ENCODE results near the gene KIF11. TPM values are rescaled to one million over a fixed set of nuclear protein-coding genes. Genes with fewer than 3 reads are reported as not detected.

The KIF11 gene
- total and polyA plus RNA-seq, 2 of the 13 experiments (the other 11 are each of a cell fraction or from before 2014, with no cell fraction given) = 8.7 to 38.4 TPM

DNA sequence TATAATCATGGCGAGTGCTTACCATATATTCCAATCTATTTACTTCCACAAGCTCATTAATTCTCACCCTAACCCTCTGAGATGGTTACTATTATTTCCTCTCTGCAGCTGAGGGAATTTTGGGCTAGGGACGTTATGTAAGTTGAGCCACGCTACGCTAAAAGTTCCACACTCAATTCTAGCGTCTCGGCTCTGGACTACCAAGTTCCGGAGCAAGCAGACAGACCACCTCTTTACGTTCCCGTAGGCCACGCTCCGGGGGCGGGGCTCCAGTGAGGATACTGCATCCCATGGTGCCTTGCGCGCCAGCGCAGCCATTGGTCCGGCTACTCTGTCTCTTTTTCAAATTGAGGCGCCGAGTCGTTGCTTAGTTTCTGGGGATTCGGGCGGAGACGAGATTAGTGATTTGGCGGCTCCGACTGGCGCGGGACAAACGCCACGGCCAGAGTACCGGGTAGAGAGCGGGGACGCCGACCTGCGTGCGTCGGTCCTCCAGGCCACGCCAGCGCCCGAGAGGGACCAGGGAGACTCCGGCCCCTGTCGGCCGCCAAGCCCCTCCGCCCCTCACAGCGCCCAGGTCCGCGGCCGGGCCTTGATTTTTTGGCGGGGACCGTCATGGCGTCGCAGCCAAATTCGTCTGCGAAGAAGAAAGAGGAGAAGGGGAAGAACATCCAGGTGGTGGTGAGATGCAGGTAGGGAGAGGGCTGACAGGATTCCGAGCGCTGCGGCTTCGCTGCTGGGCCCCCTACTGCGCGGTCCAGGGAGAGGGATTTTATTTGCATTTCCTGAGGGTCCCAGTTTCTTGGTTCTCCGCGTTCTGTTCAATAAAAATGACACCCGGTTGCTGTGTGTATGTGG is at the start of gene KIF11 (continued):
- no peak for TF ChIP-seq FOXA3 (CRISPR knock-in tag; IDR thresholded peaks at IDR 0.05)
- TF ChIP-seq BORCS8-MEF2B (CRISPR knock-in tag; IDR thresholded peaks at IDR 0.05) = peak; percentile 70; the same call in 1 of the 2 replicates
- TF ChIP-seq, protein P1, sequence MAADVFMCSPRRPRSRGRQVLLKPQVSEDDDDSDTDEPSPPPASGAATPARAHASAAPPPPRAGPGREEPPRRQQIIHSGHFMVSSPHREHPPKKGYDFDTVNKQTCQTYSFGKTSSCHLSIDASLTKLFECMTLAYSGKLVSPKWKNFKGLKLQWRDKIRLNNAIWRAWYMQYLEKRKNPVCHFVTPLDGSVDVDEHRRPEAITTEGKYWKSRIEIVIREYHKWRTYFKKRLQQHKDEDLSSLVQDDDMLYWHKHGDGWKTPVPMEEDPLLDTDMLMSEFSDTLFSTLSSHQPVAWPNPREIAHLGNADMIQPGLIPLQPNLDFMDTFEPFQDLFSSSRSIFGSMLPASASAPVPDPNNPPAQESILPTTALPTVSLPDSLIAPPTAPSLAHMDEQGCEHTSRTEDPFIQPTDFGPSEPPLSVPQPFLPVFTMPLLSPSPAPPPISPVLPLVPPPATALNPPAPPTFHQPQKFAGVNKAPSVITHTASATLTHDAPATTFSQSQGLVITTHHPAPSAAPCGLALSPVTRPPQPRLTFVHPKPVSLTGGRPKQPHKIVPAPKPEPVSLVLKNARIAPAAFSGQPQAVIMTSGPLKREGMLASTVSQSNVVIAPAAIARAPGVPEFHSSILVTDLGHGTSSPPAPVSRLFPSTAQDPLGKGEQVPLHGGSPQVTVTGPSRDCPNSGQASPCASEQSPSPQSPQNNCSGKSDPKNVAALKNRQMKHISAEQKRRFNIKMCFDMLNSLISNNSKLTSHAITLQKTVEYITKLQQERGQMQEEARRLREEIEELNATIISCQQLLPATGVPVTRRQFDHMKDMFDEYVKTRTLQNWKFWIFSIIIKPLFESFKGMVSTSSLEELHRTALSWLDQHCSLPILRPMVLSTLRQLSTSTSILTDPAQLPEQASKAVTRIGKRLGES (CRISPR knock-in tag; IDR thresholded peaks at IDR 0.05; ENCODE audit: borderline replicate concordance) = no peak
- no peak for TF ChIP-seq HNRNPUL1 (IDR thresholded peaks at IDR 0.05; ENCODE audit: low read depth, low read length)
- TF ChIP-seq ZNF747 (CRISPR knock-in tag; IDR thresholded peaks at IDR 0.05; ENCODE audit: borderline replicate concordance) = peak; percentile 63; the same call in 1 of the 2 replicates
- TF ChIP-seq, protein P2, sequence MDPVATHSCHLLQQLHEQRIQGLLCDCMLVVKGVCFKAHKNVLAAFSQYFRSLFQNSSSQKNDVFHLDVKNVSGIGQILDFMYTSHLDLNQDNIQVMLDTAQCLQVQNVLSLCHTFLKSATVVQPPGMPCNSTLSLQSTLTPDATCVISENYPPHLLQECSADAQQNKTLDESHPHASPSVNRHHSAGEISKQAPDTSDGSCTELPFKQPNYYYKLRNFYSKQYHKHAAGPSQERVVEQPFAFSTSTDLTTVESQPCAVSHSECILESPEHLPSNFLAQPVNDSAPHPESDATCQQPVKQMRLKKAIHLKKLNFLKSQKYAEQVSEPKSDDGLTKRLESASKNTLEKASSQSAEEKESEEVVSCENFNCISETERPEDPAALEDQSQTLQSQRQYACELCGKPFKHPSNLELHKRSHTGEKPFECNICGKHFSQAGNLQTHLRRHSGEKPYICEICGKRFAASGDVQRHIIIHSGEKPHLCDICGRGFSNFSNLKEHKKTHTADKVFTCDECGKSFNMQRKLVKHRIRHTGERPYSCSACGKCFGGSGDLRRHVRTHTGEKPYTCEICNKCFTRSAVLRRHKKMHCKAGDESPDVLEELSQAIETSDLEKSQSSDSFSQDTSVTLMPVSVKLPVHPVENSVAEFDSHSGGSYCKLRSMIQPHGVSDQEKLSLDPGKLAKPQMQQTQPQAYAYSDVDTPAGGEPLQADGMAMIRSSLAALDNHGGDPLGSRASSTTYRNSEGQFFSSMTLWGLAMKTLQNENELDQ (CRISPR knock-in tag; IDR thresholded peaks at IDR 0.05; ENCODE audit: borderline replicate concordance) = no peak
- 0 out of 2 replicates have a peak, but pooled peaks have one; percentile 19 for TF ChIP-seq NCOR1 (IDR thresholded peaks at IDR 0.05; ENCODE audit: borderline replicate concordance, low read length)
- TF ChIP-seq MED8 (CRISPR knock-in tag; IDR thresholded peaks at IDR 0.05; ENCODE audit: insufficient replicate concordance) = no peak
- TF ChIP-seq, protein P3, sequence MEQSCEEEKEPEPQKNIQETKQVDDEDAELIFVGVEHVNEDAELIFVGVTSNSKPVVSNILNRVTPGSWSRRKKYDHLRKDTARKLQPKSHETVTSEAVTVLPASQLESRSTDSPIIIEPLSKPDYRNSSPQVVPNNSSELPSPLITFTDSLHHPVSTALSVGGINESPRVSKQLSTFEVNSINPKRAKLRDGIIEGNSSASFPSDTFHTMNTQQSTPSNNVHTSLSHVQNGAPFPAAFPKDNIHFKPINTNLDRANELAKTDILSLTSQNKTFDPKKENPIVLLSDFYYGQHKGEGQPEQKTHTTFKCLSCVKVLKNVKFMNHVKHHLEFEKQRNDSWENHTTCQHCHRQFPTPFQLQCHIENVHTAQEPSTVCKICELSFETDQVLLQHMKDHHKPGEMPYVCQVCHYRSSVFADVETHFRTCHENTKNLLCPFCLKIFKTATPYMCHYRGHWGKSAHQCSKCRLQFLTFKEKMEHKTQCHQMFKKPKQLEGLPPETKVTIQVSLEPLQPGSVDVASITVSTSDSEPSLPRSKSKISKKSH (CRISPR knock-in tag; IDR thresholded peaks at IDR 0.05; ENCODE audit: borderline replicate concordance) = peak; percentile 17; the same call in 1 of the 2 replicates
- no peak for TF ChIP-seq ZNF24 (IDR thresholded peaks at IDR 0.05)
- TF ChIP-seq ZNF263 (CRISPR knock-in tag; IDR thresholded peaks at IDR 0.05) = 0 out of 2 replicates have a peak, but pooled peaks have one; percentile 18
- TF ChIP-seq ZNF296 (CRISPR knock-in tag; conservative IDR thresholded peaks at IDR 0.05) = no peak
- TF ChIP-seq ERF (CRISPR knock-in tag; IDR thresholded peaks at IDR 0.05) = peak; percentile 55; the same call in 1 of the 2 replicates
- peak; percentile 48; the same call in 1 of the 2 replicates for TF ChIP-seq ZNF772 (CRISPR knock-in tag; IDR thresholded peaks at IDR 0.05)
- TF ChIP-seq, protein P4, sequence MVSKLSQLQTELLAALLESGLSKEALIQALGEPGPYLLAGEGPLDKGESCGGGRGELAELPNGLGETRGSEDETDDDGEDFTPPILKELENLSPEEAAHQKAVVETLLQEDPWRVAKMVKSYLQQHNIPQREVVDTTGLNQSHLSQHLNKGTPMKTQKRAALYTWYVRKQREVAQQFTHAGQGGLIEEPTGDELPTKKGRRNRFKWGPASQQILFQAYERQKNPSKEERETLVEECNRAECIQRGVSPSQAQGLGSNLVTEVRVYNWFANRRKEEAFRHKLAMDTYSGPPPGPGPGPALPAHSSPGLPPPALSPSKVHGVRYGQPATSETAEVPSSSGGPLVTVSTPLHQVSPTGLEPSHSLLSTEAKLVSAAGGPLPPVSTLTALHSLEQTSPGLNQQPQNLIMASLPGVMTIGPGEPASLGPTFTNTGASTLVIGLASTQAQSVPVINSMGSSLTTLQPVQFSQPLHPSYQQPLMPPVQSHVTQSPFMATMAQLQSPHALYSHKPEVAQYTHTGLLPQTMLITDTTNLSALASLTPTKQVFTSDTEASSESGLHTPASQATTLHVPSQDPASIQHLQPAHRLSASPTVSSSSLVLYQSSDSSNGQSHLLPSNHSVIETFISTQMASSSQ (IDR thresholded peaks at IDR 0.05; ENCODE audit: low read depth) = no peak
- TF ChIP-seq, protein P4 (CRISPR knock-in tag; IDR thresholded peaks at IDR 0.05; ENCODE audit: borderline replicate concordance) = no peak; the same call in 1 of the 2 replicates

Data from HepG2 (cell line).